HG02678 (cell line): Measurements from ENCODE around the gene STAT1.

Experiments
- ATAC-seq: cut with Tn5 transposase; IDR thresholded peaks from one replicate; pipeline ENCODE4 v1.9.1; 2021; ENCODE audit warnings: mild to moderate bottlenecking, moderate library complexity; ENCODE audit not compliant: unreplicated experiment

Gene STAT1

DNA sequence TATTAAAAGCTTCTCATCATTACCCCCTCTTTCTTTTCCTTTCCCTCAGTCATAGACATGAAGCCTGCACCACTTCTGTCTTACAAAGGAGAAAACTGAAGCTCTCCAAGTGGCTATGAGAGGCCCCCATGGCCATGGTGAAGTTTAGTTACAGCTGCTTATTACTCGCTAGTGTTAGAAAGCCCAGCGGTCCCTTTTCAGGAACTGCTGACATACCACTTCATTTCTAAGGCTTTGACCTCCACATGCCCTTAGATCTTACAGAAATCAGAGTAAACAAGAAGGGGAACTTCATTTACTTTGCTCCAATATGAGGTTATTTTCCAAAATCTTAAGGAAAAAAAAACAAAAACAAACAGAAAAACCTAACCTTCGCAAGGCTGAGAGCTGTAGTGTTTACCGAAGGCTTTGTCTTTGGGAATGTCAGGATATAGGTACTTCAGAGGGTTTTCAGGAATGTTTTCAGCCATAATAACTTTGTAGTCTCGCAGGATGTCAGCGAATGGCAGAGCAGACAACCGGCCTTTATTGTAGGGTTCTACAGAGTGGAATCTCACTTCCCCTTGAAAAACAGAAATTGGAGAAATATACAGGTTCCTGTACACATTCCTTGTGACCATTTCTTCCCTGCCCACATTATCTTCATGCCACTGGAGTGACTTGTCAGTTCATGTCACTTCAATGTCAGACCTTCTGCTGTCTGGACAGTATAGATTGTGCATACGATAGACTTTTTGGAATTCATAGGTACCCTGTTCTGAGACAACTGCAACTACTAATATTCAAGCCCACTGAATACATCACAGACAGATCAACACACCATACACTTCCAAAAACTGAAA, 18.8 kb upstream of the STAT1 start:
- no peak for ATAC-seq

GRCh38 chr2:191031256-191031655, 17.3 kb upstream of the STAT1 start:
- no peak for ATAC-seq

- ATAC-seq, result peak; percentile 94
Observed at GRCh38 chr2:191030521-191031154, 16.7 kb upstream of the STAT1 start.

DNA sequence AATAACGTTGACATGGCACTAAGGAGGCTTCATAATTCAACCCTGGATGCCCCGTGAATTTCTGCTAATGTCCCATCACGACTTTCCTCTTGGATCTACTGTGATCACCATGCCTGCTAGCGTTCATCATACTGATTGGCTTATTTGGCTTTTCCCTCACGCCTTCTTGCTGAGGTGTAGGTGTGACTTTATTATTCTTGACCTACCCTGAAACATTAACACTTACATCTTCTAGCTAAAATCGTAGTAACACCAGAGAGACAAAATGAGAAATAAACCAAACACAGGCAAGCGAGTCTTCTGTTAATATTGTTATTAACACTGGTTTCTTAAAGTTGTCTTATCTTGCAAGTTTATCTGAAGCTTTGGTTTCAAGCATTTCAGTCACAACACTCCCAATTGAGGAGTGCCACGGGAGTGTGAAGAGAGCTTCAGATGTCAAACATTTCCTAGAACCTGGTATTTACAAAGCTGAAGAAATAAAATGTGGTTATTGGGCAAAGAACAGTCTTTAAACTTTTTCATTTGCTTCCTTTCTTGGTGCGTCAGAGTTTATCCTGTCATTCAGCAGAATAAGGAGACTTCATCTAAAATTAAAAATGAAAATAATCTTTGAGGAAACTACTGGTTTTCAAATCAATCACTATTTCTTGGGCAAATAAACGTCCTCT, 15.4 kb upstream of the STAT1 start:
- no peak for ATAC-seq

GRCh38 chr2:191026377-191026776, 12.4 kb upstream of the STAT1 start:
- ATAC-seq, result no peak

- no peak for ATAC-seq
Observed at GRCh38 chr2:191025135-191025534, 11.2 kb upstream of the STAT1 start.

GRCh38 chr2:191023235-191023679, 9.3 kb upstream of the STAT1 start:
- ATAC-seq, result no peak

DNA sequence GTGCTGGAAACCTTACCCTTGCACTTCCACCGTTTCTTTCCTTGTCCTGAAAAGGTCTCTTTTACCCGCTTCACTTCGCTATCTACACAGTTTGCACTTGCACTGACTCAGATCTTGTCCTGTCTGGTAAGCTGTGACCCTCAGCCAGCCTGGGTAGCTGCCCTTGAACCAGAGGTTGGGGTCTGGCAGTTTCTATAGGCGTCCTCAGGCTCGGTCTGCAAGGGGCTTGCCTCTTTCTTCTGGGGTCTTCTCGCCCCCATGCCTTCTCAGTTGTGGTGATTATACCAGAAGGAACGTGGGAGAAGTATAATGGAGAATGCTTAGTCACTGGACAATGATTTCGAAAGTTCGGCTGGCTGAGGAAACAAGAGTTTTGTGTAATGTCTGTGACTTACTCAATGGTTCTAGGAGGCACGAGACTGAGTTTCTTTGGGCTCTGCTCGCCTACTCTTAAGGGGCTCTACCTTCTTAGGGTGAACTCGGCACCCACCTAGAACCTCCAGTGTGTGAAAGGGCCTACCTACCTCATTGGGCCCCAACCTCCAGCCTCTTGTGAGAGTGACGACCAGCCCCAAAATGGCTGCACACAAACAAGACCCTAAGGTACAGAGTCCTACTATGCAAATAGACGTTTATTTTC, 6.9 kb upstream of the STAT1 start:
- peak; percentile 14 for ATAC-seq

- peak; percentile 63 for ATAC-seq
Observed at GRCh38 chr2:191020221-191020741, 6.3 kb upstream of the STAT1 start.

DNA sequence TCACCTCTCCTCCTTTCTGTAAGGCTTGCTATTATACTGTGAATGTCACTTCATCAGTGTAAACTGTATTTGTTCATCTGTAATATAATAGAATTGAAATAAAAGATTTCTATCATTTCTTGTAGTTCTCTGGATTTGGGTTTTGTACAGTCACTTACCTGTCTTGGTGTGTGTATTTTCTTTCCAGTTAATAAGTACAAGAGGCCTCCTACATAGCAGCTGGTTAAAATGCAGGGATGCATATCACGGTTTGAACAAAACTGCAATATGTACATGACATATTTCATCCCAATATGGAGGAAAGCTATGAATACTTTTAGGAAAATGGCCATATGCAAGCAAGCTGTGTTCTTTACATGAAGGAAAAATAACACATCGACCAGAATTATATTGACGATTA, 5.4 kb upstream of the STAT1 start:
- ATAC-seq, result no peak

DNA sequence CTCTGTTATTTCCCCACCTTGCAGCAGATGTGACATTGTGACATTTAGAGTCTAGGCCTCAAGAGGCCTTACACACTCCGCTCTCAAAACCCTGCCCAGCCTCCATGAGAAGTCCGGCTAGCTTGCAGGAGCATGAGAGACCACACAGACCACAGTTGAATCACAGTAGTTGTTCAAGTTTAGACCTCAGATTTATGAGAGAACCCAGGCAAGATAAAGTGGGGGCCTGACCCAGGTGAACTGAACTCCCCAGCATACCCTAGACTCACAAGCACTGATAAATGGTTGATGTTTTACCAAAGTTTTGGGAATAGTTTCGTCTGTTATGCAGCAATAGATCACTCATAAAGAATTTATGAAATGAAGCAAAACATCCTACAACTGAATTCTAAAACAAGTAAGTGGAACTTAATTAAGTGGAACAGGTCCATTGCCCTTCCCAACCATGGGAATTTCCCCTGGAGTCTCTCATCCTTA, 4.7 kb upstream of the STAT1 start:
- peak; percentile 15 for ATAC-seq

DNA sequence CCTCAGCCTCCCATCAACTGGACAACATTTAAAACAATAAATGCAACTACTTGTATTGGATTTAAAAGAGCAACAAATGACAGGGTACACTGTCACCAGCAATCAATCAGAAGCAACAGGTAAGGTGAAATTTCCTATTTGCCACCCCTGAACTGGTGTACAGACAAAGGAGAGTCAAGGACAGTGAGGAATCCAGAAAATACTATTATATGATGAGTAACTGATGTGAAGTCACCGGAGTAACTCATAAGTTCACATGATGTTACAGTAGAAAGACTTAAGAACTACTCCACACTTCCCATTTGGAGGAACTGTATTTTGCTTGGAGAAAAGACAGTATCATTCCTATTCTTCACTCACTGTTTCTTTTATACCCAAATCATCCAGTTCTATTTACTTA, 4.1 kb upstream of the STAT1 start:
- ATAC-seq, result no peak

DNA sequence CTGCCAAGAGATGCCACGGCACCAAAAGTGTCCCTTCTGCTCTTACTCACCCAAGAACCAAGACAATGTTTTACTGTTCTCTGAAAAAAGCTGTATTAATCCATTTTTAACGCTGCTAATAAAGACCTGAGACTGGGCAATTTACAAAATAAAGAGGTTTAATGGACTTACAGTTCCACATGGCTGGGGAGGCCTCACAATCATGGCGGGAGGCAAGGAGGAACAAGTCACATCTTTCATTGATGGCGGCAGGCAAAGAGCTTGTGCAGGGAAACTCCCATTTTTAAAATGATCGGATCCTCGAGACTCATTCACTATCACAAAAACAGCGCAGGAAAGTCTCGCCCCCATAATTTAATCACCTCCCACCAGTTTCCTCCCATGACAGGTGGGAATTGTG, 1.9 kb upstream of the STAT1 start:
- ATAC-seq, result no peak

DNA sequence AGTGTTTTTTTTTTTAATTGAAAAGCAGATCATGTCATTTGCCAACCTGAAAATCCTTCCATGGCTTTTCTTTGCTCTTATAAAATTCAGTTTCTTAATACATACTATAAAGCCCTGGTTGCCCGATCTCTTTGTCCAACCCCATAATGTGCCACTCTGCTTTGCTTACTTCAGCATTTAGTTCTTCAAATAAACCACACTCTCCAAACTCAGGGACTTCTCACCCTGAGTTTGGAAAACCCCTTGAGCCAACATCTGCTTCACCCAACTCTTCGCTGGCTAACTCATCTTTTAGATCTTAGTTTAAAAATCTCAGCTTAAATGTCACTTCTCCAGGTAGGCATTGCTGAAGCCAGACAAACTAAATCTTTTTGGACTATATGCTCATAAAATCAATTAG, 1.3 kb upstream of the STAT1 start:
- ATAC-seq, result no peak

- ATAC-seq, result no peak
Observed at GRCh38 chr2:191014653-191015020, 666 bp upstream of the STAT1 start.

DNA sequence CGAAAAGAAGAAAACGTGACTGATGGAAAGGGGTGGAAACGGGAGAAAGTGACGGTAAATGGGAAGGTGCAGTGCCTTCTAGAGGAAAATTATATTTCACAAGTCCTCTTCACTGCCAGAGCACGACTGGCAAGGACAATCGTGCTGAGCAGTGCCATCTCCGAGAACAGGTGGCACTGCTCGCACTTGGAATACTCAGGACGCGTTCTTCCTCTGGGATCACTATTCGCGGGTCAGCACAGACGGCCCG, 364 bp downstream of the STAT1 start:
- no peak for ATAC-seq

DNA sequence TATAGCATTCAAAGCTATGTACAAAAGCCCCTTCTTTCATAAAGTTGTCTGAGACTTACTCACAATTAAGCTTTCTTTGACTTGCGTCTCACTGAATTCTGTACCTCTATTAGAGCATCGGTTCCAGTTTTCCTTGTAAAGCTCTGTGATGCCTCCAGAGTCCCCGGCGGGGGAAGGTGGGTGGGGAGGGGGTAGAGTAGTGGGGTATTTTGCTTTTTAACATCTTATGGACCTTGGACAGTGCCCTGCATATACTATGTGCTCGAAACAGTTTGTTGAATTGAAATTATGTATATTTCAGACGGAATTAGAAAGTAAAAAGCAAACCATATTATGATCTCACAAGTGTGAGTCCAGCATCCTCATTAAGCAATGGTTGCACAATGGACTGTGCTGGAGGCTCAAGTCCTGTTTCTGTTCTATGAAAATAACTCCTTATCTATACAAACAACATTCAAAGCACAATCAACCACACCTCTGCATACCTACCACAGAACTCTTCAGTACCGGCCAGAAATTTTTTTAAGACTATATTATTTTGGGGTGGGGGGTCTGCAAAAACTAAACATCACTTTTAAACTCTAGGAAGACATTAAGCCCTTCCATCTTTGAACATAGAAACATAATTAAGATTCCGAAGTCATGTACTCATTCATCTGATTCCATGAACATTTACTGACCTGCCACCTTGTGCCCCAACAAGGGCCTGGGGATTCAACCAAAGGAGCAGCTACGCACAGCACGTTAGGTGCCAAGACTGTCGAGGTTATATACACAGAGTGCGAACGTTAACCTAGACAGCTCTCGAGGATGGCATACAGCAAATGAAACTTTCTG, 908 bp downstream of the STAT1 start:
- ATAC-seq, result no peak

- no peak for ATAC-seq
Observed at GRCh38 chr2:191012346-191012745, 1.6 kb downstream of the STAT1 start.

DNA sequence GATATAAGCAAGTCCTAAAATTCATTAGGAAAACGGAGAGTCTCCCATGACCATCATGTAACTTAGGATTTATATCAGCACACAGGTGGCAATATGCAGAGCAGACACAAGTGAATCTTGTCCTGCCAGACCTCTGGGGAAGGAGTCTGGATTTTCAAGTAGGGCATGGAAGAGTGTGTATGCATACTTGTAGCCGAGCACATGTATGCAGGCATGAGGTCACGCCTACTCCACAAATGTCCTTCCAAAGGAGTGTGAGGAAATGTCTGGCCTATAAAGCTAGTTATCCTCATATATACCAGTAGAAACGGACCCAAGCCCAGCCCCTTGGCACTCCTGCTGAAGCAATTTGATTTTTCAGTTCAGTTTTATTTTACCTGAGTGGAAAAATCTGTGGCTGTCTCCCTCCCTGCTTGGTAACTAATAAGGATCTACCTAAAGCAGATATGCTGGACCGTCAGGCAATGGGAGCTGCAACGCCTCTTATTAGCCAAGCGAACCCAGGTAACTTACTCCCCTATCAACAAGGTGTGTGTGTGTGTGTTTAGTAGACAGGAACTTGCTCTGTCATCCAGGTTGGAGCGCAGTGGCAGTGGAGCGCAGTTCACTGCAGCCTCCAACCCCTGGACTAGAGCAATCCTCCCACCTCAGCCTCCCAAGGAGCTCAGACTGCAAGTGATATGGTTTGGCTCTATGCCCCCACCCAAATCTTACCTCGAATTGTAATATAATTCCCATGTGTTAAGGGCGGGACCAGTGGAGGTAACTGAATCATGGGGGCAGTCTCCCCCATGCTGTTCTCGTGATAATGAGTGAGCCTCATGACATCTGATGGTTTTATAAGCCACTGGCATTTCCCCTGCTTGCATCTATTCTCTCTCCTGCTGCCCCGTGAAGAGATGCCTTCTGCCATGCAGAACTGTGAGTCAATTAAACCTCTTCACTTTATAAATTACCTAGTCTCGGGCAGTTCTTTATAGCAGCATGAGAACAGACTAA, 2.8 kb downstream of the STAT1 start:
- no peak for ATAC-seq
